NB4 (cell line): Measurements from ENCODE around the gene KCNQ1.

ENCODE experiments used
- DNase-seq: peaks from one replicate; pipeline ENCODE4 v3.0.0; 2010; ENCODE audit warnings: low read depth
- H3K4me3 ChIP-seq: one replicate; pipeline ENCODE4 v1.5.1; 2011; ENCODE audit warnings: mild to moderate bottlenecking, low read depth, low read length, moderate library complexity
- MAX ChIP-seq: IDR thresholded peaks from 2 replicates; pipeline ENCODE4 v1.6.1; 2011; ENCODE audit warnings: low read depth, low read length
- MYC ChIP-seq: IDR thresholded peaks from 2 replicates; pipeline ENCODE4 v1.6.1; 2011; ENCODE audit warnings: low read depth, low read length
- POLR2A ChIP-seq: IDR thresholded peaks from 2 replicates; pipeline ENCODE4 v1.6.1; 2011; ENCODE audit warnings: mild to moderate bottlenecking; ENCODE audit not compliant: insufficient read length; ENCODE audit errors: extremely low read depth
- TF ChIP-seq, protein P1 (sequence below): IDR thresholded peaks from one replicate; pipeline ENCODE4 v1.5.1; 2012; ENCODE audit warnings: low read depth, low read length

Gene KCNQ1

GRCh38 chr11:2413742-2414579, 30.8 kb upstream of the KCNQ1 start:
- TF ChIP-seq, protein P1, sequence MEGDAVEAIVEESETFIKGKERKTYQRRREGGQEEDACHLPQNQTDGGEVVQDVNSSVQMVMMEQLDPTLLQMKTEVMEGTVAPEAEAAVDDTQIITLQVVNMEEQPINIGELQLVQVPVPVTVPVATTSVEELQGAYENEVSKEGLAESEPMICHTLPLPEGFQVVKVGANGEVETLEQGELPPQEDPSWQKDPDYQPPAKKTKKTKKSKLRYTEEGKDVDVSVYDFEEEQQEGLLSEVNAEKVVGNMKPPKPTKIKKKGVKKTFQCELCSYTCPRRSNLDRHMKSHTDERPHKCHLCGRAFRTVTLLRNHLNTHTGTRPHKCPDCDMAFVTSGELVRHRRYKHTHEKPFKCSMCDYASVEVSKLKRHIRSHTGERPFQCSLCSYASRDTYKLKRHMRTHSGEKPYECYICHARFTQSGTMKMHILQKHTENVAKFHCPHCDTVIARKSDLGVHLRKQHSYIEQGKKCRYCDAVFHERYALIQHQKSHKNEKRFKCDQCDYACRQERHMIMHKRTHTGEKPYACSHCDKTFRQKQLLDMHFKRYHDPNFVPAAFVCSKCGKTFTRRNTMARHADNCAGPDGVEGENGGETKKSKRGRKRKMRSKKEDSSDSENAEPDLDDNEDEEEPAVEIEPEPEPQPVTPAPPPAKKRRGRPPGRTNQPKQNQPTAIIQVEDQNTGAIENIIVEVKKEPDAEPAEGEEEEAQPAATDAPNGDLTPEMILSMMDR: no peak
- TF ChIP-seq MYC (no peak), POLR2A (no peak), MAX (no peak)
- DNase-seq: no peak
- H3K4me3 ChIP-seq: no peak overlapping the region

DNA sequence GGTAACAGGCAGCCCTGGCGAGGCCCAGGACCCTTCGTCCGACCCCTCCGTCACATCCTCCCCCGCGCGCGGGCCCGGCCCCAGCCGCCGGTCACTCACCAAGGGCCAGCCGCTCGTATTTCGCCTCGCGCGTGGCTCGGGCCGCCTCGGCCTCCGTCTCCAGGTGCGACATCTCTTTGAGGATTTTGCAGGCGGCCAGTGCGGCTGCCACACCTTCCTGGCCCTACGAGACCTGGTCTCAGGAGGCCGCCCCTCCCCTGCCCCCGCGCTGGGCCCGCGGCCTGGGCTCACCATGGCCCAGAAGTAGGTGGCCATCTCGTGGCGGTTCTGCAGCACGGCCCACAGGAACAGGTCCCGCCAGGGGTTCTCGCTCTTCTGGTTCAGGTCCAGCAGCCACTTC, 30.2 kb upstream of the KCNQ1 start:
- DNase-seq: no peak
- TF ChIP-seq MAX (no peak), MYC (no peak), POLR2A (no peak)
- no peak overlapping the region for H3K4me3 ChIP-seq

- DNase-seq: no peak
- H3K4me3 ChIP-seq: no peak overlapping the region
- TF ChIP-seq POLR2A: no peak
- no peak for TF ChIP-seq MAX
- TF ChIP-seq MYC: no peak
- TF ChIP-seq, protein P1: no peak
These were observed 29.6 kb upstream of the KCNQ1 start for GRCh38 chr11:2415171-2415570.

- TF ChIP-seq MAX (no peak), MYC (no peak), POLR2A (no peak)
- TF ChIP-seq, protein P1: peak; percentile 20
- peak; percentile 34 for DNase-seq
- no peak overlapping the region for H3K4me3 ChIP-seq
These were observed 29.0 kb upstream of the KCNQ1 start for GRCh38 chr11:2415601-2416380.

DNA sequence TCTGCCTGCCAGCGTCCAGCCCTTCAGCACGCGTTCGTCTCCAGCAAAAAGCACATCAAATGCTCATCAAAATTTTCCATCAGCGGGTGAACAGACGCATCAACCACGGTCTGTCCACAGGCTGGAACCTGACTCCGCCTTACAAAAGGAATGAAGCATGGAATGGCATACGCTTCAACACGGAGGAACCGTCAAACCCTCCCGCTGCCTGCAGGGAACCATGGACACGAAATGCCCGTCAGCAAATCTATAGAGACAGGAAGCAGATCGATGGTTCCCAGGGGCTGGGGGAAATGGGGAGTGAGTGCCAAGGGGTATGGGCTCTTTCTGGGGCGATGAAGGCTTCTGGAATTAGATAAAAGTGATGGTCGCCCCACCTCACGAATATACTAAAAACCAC, 28.0 kb upstream of the KCNQ1 start:
- H3K4me3 ChIP-seq: no peak overlapping the region
- TF ChIP-seq MAX (no peak), POLR2A (no peak), MYC (no peak)
- TF ChIP-seq, protein P1: no peak
- DNase-seq: no peak

DNA sequence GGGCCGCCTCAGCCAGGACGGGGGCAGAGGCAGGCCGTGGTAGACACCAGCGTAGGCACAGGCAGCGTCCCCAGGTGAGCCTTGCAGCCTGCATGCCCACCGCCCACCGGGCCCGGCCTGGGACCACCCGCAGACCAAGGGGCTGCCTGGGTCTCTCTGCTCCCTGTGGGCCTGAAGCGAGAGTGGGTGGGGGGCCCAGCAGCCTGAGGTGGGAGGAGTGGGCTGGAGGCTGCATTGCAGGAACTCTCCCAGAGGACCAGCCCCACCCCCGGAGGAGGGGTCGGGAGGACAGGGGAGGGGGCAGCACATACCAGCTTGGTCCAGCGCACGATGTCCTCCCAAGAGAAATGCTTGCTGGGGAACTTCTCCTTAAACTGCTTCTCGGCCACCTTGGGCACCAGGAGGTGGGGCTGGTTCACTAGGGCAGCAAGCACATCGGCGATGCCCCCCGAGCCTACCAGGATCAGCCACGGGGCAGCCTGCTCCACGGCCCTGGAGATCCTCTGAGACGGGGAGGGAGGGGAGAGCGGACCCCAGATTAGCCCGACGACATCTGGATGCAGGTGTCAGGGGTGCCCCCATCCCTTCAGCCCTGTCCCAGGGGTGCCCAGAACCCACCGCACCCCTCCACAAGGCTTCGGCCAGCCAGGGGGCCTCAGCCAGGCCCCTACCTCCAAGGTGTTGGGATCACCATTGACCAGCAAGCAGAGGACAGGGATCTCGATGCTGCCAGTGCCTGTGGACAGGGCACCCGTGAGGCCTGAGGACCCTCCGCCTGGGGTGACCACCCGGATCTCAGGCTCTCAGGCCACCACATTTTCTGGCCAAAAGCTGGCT, 26.7 kb upstream of the KCNQ1 start:
- H3K4me3 ChIP-seq: no peak overlapping the region
- no peak for TF ChIP-seq POLR2A
- TF ChIP-seq MYC: no peak
- no peak for TF ChIP-seq MAX
- TF ChIP-seq, protein P1: no peak
- DNase-seq: no peak
